Hematopoietic multipotent progenitor cell treated with erythropoietin and hydrocortisone succinate and interleukin-3 and kit ligand, for 17 days (in vitro differentiated cells): ENCODE results near the gene SLC13A4.

ENCODE experiments used
- DNase-seq: peaks from one replicate; pipeline ENCODE4 v3.0.0-alpha.2; 2015; ENCODE audit warnings: low spot score

The SLC13A4 gene

DNA sequence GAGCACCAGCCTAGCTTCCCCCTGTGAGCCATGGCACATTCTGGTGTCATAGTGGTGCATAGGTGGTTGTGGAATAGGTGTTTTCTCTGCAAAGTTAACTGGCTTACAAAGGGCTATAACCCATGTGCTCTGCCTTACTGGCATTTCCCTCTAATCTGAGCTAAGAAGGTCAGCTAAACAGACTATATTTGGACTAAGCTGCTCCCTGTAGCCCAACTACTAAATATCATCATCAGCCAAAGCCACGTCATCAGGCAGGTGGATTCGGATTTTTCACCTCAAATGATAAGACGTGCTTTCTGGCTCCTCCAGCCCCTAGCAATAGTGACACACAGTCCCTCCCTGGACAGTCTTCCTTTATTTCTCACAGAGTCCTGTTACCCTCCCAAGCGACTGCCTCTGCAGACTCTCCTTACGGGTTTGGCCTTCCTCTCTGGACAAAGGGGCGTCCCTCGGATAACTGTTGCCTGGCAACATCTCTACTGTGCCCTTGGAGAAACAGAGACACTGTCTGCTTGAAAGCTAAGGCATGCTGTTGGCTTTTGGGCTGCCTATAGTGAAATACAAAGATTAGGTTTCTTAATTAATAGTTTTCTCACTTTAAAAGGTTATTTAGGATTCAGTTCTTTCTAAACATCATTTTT lies 9.1 kb downstream of the SLC13A4 start:
- DNase-seq = no peak

DNA sequence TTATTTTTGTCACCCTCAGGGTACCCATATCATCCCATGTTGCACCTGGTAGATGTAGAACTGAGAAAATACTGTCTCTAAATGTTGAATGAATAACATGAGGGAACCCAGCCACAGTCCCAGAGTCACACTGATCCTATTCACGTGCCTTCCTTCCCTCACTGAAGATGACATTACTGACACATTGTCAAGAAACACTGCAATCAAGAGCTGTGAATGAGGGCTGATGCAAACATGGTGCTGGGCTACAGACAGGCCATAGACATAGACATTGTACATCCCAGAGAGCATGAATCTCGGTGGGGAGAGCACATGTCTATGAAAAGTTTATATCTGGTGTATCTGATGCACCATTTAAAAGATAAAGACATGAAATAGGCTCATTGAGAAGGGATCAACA lies 9.8 kb downstream of the SLC13A4 start:
- no peak for DNase-seq

DNA sequence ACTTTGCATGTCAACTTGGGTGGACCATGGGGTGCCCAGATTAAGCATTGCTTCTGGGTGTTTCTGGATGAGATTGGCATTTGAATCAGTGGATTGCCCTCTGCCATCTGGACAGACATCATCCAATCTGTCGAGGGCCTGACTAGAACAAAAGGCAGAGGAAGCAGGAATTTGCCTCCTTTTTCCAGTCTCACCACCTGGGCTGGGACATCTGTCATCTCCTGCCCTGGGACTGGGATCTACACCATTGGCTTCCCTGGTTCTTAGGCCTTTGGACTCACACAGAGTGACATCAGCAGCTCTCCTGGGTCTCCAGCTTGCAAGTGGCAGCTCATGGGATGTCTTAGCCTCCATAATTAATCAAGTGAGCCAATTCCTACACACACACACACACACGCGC lies 10.3 kb downstream of the SLC13A4 start:
- no peak for DNase-seq

DNA sequence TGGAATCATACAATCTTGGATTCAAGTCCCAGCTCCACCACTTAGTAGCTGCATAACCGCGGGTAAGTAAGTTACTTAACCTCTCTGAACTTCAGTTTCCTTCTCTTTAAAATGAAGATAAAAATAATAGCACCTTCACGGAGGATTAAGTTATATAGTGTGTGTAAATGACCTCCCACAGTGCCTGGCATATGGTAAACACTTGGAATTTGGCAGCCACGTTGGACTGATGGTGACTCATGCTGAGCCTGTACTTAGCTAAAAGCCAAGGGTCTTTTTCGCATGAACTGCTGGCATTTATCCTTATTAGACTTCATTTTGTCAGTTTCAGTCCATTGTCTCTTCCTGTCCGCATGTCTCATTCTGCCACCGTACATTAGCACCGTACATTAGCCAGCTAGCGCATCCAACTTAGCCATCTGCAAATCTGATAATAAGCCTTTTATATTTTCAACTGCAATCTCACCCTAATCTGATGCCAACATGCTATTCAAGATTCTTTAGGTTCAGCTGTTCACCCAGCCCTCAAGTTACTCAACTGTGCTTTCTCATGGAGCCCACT lies 11.2 kb downstream of the SLC13A4 start:
- no peak for DNase-seq

DNA sequence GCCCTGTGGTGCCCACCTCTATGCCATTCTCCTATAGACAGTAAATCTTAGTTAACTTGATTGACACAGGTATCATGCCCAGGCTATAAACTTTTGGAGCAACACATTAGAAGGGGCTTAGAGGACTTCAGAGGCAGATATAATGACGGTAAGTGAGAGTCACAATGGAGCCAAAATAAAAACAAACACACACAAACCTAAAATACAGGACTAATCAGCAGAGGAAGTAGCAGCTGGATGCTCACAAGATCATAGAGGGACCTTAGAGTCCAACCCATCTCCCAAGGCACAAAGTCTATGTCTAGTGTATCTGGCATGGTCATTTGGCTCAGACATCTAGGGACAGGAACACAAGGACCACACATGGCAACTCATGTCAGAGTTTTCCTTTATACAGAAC lies 12.3 kb downstream of the SLC13A4 start:
- DNase-seq = no peak

DNA sequence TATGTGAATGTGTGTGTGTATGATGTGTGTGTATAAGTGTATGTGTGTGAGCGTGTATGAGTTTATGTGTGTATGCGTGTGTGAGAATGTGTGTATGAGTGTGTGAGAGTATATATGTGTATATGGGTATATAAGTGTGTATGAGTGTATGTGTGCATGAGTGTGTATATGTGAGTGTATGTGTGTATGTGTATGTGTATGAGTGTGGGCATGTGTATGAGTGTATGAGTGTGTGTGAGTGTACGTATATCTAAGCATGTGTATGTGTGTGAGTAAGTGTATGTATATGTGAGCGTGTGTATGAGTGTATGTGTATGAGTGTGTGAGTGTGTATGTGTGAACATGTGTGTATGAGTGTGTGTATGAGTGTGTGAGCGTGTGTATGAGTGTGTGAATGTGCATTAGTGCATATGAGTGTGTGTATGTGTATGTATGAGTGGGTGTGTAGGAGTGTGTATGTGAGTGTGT lies 12.9 kb downstream of the SLC13A4 start:
- DNase-seq = no peak

DNA sequence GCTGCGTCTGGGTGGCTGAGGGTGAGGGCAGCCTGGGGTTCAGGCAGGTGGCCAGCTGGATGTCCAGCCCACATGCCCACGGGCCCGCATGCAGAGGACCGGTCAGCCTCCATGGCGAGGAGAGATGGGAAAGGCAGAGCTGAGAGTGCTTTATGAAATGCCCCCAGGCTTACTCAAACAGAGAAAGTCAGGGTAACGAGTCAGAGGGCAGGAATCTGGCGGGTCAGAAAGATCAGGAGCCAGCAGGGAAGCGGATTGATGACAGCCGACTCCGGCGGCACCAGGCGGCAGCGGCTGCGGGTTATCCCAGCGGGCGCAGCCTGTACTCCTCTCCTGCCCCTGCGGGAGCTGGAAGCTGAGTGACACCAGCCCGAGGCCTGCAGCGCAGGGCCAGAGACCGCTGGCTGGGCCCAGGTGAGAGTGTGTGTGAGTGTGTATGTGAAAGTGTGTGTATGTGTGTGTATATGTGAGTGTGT lies 13.4 kb downstream of the SLC13A4 start:
- DNase-seq = no peak

DNA sequence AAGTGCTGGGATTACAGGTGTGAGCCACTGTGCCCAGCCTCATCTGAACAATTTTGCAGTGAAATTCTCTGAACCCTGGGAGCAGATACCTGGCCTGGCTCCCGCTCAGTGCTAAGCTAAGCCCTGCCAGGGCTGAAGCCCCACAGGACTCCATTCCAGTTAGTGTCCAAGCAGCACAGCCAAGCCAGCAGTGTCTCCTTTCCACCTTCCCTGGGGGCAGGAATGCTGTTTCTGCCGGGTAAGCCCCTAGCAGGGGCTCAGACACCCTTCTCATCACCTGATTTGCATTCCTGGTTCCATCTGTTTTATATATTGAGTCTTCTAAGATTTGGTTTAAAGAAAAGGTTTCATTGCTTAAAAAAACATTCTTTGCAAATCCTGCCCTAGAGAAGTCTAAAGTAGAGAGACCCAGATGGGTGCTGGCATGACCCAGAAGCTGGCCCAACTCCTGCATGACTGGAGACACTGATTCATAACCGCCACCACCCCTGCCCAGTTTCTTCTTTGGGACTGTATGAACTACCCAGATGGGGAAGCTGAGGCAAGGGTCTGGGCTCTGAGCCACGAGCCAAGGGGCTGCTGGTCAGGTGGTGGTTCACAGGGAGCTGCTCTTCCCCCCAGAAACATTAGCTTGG lies 14.0 kb downstream of the SLC13A4 start:
- DNase-seq = no peak

DNA sequence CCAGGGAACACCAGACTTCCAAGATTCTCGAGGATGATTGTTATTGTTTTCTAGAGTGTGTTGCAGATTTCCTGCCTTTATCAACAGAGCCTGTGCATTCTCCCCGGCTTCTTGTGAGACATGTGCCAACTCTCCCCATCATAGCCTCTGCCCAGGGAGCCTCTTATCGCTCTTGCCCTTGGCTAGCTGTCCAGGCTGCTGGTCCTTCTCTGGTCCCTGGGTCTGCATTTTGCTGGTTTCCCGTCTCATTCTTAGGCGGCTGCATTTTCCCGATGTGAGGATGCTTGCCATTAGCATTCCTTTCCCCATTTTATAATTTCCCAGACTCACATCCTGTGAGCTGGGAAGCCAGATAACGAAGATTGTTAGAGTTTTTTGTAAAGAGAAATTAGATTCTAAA lies 15.2 kb downstream of the SLC13A4 start:
- DNase-seq = no peak

DNA sequence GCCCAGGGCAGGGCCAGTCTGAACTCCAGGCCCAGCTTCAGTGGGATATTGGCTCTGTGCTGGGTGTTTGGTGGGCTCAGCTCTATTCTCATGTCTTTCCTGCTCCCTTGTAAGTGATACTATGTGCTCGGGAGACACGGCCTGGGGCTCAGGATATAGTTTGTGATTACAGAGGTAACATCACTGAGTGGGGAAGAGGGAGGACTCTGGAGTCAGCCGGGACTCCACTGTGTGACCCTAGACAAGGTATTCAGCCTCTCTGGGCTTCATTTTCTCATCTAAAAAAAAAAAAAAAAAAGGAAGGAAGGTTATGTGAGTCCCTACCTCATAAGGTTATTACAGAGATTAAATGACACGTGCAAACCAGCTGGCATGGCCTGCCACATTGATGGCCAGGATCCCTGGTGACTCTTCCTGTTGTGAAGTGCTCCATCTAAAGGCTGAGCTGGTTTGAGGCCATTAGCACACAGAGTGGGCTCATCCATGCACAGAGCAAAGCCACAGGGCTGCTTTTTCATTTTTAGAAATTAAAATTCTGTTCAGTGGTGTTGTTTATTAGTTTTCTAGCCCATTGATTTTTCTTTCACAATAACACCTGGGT lies 15.7 kb downstream of the SLC13A4 start:
- peak; percentile 38 for DNase-seq

DNA sequence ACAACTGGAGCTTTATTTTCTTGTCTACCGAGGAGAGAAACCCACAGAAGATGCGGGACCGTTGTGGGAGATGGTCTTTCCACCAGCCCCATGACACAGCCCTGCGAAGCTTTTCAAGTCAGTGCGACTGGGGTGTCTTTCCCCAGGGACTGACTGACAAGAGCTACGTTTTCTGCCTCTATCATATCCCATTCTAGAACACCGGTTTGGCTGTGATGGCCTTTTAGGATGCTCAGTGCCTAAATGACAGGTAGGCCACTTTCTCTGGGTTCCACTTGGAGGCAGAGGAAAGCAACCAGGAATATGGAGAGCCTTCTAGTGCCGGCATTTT lies 16.9 kb downstream of the SLC13A4 start:
- no peak for DNase-seq

DNA sequence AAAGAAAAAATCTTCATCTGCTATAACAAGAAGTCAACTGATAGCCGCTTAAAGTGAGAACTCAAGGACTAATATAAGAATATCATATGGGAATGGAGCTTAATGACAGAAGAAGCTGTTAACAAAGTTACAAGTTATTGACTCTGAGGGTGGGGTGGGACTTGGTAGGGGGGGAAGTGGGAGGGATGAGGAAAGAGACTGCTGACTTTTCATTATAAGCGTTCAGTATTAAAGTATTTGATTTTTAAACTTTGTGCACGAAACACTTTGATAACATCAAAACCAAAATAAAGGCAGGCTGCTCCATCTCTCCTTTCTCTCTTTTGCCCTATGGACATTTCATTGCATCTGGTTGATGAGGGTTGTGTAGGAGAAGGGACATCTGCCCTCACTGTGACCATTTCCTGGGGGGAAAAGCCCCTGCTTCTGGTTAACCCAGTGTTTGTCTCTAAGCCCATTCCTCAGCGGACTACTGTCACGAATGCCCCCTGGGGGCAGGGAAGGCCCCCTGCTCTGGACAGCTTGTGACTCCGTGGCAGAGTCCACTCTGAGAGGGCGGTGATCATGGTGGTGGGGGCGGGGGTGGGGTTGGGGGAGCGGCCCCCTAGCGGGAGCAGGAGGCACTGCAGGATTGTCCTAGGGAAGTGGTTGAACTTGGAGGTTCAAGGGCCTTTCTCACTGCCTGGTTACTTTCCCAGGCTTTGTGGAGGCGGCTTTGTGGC lies 17.4 kb downstream of the SLC13A4 start:
- DNase-seq = peak; percentile 57

DNA sequence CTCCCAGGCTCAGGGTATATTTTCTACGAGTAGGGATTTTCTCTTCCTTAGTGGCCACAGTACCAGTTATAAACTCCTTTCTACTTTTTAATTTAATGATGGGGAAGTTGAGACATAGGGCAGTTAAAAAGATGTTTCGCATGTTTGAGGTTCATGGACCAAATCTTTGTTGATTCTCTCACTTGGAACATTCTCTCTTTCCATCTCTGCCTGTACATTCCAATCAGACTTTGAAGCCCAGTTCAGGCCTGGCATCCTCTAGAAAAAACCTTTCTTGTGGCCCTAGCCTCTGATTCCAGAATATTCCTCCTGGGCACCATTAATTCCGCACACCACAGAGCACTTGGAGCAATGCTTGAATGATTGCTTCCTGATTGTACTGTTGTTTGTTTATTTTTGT lies 18.5 kb downstream of the SLC13A4 start:
- DNase-seq = no peak

DNA sequence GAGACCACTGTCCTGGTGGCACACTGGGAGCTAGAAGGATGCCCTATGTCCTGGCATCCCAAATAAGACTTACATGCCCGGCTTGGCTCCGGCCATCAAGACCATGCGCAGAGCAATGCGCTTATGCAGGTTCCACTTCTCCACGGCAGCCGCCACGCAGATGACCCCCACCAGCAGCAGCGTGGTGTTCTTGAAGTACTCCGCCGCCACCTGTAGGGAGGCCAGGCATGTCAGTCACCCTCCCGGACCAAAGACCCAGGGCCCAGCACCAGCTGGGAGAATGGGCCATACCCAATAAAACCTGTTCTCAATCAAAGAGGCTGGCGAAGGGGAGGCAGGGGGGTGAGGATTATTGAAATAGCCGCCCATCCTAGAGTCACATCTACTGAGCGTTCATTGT lies 19.9 kb downstream of the SLC13A4 start:
- no peak for DNase-seq

DNA sequence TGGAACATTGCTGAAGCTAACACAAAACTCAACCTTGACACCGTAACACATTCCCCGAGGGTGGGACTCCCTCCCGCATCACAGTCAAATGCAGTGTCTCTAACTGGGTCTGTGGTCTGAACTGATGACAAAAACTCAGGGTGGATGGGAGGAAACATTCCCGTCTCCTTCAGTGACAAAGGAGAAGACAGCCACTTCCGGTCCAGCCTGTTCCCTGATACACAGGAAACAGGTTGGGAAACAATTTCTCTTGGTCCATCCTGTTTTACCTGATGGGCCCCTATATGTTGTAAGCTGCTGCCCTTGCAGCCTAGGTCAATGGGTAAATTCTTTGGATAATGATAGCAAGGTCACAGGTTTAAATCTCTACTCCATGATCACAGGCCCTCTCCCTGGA lies 20.4 kb downstream of the SLC13A4 start:
- DNase-seq = no peak

DNA sequence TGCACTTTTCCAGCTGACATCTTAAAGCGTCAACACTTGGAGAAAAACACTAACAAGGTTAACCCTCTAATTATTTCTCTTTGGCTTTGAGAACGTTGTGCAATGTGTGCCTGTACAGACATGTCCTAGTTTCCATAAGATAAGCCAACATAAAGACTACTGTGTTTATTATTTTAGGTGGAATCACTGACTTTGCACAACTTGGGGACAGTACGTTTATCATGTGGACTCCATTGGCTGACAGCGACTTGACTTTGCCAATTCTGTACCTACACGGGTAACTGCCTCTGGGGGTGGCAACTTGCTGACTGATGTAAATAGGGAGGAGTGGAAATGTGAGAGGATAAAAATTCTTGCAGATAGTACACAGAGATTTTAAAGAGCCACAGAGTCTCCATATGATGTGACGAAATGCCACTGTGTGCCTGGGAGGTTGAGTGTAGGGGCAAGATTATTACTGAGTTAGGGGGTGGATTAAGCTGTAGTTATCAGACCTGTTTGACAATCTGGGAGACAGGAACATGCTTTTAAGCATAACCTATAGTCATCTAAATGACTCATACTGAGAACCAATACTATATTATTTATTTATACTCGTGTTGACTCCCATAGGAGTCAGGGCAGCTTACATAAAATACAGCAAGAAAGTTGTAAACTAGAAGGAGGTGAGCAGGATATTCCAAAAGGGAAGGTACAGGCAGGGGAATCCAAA lies 21.0 kb downstream of the SLC13A4 start:
- no peak for DNase-seq

DNA sequence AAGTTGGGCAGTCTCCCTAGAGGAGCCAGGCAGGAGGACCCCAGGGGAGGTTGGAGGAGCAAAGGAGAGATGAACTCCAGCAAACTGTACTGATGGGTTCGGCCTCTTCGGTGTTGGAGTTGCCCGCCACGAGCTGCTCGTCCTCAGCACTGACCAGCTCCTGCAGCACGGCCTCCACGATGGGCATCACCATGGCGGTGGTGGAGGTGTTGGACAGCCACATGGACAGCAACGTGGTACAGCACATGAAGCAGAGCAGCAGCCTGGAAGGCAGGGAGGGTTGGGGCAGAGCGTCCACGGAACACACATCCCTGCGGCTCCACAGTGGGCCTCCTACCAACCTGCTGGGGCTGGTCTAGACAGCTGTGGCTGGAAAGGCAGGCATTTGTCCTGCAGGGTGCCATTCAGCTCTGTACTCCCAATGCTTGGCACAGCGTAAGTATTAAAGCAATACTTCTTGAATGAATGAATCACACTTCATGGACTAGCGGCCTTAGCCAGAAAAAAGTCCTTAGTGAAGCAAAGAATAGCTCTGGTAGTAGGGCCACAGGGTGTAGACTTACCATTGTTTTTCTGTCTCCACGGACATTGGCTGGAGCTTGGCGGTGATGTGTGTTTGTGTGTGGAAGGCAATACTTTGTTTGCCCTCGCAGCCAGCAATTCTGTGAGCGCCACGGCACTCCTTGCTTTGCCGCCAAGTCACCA lies 21.8 kb downstream of the SLC13A4 start:
- DNase-seq = no peak

DNA sequence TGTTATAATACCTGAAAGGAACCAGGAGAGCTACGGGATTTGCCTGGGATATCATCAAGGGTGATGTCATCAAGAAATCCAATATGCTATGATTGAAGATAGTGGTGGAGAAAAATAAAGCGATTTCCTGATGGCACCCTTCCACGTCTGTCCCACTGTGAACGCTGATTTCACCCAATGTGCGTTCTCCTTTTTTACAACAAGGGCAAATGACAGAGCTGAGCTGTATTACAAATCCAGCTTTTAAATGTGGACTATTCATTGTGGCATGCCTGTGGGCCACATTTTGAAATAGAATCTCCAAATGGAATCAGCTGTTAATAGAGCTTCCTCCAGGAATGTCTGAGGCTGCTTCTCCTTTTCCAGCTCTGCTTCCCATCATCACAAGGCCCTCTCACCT lies 23.3 kb downstream of the SLC13A4 start:
- no peak for DNase-seq

DNA sequence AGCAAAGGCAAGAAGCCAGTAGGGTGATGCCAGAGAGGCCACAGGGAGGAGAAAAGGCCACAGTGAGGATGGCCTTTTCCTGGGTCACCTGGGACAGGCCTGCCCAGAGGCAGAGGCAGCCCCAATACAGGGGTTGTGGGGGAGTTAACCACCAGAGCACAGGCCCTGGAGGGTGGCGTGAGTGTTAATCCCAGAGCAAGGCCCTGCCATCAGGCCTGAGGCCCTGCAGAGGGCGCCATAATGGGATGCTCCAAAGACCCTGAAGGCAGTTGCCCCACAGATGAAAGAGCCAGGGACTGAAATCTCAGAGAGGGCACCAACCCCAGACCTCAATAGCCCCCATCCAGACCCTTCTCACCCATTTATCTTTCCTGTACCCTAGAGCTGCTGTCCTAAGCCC lies 23.9 kb downstream of the SLC13A4 start:
- peak; percentile 43 for DNase-seq

DNA sequence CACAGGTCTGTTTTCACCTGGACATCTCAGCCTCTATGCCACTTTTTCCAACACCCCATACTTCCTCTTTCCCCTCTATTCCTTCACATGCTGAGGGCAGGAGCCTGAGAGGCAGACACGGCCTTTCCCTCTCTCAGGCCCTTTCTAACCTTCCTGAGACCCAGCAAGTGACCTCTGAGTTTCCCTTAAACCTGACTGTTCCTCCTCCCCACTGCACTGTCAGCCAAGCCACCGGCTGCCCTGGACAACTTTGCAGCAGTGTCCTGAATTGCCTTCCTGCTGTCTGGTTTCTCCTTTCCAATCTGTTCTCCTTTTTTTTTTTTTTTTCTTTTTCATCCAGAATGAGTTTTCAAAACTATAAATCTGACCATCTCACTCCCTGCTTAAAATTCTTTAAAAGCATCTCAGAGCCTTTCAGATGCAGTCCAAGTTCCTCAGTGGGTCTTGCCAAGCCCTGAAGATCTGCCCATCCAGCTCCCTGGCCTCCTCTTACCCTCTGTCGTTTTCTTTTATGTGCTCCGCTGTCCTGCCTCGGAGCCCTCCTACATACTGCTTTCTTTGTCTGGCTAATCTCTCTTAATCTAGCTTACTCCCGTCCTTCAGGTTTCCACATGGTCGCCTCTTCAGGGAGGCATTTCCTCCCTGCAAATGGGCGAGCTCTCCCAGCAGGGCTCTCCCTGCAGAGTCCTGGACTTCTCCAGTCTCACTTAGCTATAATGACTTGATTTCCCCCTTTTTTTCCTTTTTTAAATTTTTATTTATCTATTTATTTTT lies 30.5 kb downstream of the SLC13A4 start:
- no peak for DNase-seq

DNA sequence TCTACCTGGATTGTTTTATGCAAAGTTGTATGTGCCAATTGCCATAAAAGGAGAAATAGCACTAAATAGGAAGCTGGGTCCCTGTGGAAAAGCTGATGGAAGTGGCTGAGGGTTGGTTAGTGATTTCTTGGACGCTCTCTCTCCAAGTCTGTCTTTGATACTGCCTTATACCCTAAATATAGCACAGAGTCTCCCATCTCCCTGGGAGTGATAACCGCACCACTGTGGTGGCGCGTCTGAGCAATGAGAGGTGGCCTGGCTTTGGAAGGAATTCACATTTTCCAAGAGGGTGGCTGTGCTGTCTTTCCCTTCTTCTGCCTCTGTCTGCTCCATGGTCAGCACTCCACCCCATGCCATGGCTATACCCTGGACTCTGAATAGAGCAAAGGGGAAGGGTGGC lies 34.4 kb downstream of the SLC13A4 start:
- no peak for DNase-seq
